HPDE6-E6E7 (cell line): ENCODE measurements around the gene STEAP4.
A peak's percentile ranks its signal among the peaks of the same experiment; 100 is the strongest.
"Not testable (repeated sequence)": the region's sequence is repeated elsewhere in the genome, so short reads cannot be mapped to it uniquely, and the experiment has no call there.

ENCODE experiments used
- DNase-seq: peaks from one replicate; pipeline ENCODE4 v3.0.0; 2011; ENCODE audit warnings: missing footprints; ENCODE audit errors: extremely low spot score

STEAP4 gene

DNA sequence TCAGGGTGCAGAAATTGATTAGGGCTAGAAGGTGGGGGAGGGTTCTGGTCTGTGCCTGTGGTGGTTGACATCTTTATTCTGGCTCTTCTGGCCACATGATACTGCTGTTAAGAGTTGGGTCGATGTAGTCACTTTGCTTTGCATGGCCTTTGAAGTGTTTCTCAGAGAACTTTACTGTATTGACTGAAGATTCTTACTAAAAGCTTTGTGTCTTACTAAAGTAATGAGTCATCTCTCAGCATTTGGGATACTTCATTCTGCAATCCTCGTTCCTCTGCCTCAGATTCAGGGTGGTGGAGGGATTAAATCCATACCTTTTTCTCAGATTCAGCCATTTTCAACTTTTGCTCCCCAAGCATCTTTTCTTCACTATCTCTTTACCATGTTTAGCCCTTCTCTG, 38.6 kb downstream of the STEAP4 start:
- no peak for DNase-seq

- DNase-seq, result no peak
These were observed 39.3 kb downstream of the STEAP4 start for GRCh38 chr7:88267421-88267820.

- DNase-seq, result not testable (repeated sequence)
These were observed 41.7 kb downstream of the STEAP4 start for GRCh38 chr7:88264987-88265386.

DNA sequence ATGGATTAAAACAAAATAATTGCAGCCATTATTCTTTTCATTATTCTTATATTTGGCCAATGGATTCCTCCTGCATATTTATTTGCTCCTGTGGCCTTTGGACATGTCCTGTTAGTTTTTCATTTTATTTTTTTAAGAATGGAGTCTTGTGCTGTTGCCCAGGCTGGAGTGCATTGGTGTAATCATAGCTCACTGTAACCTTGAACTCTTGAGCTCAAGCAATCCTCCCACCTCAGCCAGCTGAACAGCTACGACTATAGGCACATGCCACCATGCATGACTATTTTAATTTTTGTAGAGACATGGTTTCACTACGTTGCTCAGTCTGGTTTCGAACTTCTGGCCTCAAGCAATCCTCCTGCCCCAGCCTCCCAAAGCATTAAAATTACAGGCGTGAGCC, 44.1 kb downstream of the STEAP4 start:
- DNase-seq, result no peak

DNA sequence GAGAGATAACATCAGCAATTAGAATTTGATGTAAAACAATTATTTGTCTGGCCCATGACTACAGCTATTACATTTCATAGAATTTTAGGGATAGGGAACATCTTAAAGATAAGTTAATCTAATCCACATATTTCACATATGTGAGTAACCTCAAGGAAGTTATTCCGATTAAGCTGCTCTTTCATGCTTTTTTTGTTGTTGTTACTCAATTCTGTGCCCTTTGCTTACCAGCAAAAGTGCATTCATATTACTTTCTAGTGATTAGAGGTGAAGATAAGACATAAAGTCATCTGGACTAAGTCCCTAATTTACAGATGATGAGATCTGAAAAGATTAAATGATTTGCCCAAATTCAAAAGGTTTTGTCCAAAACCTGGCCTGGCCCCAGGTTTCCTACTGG, 46.0 kb downstream of the STEAP4 start:
- no peak for DNase-seq

DNA sequence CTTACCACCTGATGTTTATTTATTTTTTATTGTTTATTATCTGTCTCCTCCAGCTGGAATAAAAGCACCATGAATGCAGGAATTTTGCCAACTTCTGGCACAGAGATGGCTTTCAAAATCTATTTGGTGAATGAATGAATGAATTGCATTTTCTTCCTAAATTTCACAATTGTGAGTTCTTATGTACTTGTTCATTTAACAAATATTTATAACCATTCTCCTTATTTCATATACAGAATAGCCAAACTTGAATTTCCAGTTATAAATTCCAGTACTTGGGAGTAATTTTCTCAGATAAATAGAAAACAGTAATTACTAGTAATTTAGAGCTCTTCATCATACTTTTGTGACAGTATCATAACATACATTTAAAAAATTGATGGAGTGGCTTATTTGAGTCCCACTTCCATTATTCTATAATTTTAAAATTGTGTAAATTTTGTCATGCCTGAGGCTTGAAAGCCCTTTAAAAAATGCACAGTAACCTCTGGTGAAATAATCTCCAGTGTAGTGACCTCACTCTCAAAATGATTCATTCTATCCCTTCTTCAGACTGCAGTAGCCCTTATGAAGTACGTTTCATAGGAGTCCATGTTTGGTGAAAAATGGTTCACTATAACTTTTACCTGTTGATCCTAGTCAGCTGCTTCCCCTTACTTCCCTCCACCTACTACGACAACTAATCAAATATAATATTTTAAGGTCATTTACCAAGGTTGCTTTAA, 46.9 kb downstream of the STEAP4 start:
- no peak for DNase-seq

GRCh38 chr7:88258296-88258695, 48.4 kb downstream of the STEAP4 start:
- DNase-seq, result not testable (repeated sequence)

GRCh38 chr7:88256906-88257305, 49.8 kb downstream of the STEAP4 start:
- DNase-seq, result no peak

GRCh38 chr7:88254721-88255424, 51.8 kb downstream of the STEAP4 start:
- peak; percentile 67 for DNase-seq

DNA sequence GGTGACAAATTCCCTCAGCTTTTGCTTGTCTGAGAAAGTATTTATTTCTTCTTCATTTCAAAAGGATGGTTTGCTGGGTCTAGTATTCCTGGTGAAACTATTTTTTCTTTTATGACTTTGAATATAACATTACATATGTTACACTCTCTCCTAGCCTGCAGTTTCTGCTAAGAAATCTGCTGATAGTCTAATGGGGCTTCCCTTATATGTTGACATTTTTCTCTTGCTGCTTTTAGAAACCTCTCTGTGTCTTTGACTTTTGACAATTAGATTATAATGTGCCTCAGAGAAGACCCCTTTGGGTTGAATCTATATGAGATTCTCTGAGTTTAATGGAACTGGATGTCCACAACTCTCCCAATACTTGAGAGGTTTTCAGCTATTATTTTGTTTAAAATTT, 53.1 kb downstream of the STEAP4 start:
- no peak for DNase-seq

DNA sequence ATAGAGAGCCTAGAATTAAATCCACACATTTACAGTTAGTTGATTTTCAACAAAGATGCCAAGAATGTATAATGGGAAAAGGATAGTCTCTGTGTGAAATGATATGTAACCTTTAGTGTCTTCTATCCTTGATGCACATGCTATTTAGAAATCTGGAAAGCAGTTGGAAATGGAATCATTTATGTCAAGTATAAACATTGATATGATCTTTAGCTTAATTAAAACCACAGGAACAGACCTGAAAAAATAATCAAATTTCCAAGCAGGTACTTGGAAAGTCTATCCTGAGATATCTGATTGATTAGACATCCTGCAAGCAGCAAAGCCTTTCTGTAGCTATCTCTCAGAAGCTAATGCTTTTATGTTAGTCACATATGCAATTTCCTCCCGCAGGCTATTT, 62.4 kb downstream of the STEAP4 start:
- DNase-seq, result no peak

DNA sequence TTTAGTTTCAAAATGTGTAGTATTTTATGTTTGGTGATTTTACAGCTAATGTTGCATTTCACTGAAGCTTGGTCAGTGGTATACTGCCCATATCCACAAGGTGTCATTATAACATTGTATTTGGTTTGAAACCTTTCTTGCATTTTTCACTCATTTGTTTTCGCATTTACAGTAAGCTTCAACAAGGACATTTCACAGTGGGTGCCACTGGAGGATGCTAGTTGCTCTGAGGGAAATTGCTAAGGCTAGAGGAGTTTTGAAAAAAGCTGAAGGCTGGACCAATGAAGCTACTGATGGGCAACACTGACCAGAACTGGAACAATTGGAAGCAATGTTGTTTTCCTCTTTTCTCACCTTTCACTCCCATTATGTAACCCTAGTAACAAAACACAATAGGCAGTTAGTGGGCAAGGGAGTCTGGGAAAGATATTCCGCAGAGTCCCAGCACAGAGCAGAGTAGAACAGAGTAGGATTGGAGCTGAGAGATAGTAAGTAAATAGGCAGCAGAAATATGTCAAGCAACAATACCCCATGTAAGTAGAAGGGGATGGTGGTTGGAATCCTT, 63.3 kb downstream of the STEAP4 start:
- DNase-seq, result no peak

- DNase-seq, result no peak
These were observed 66.8 kb downstream of the STEAP4 start for GRCh38 chr7:88239852-88240251.

DNA sequence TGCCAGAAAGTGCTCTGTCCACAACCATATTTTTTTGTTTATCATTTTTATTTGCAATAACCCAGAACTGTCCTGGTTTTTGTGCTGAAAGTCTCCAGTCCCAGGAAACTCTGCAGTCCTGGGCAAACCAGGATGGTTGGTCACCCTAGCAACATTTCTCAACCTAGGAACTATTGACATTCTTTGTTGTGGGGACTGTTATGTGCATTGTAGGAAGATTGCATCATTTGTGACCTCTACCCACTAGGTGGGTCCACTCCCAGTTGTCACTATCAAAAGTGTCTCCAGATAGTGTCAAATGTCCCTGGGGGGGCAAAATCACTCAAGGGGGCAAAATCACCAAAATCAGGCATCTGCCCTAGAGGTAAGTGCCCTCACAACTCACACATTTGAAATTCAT, 72.9 kb downstream of the STEAP4 start:
- no peak for DNase-seq

DNA sequence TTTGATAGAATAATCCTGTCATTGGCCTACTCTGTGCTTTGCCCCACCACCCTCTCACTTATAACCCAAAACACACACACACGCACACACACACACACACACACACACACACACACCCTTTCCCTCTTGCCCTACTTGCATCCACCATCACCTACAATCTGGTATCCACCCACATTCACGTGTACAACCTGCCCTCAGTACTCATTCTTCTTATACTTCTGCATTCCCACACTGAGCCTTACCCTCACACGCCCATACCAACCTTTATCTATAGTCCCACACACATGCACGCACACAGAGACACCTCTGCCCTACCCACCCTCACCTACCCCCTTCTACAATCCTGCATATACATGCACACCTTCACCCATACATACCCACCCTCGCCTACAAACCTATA, 76.0 kb downstream of the STEAP4 start:
- DNase-seq, result no peak

GRCh38 chr7:88229302-88229995, 77.2 kb downstream of the STEAP4 start:
- DNase-seq, result no peak

DNA sequence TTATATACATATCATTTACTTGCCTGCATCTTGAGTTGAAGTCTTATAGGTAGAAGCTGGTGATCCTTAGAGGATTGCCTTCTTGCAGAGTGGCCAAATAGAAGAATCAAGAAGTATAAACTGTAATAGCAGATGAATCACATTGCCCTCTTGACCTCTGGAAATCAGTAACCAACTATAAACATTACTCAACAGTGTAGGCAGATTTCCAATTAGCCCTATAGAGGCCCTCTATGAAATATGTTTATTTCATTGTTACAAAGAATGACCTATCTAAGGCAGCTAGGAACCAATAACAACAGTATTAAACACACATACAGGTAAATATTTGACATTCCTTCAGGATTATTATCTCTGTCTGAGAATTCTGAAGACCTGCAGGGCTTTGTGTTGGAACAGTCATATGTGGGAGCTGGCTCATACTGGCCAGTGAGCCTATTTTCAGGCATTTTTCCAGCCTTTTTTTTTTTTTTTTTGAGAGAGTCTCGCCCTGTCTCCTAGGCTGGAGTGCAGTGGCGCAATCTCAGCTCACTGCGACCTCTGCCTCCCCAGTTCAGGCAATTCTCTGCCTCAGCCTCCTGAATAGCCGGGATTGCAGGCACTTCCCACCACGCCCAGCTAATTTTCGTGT, 79.7 kb downstream of the STEAP4 start:
- DNase-seq, result peak; percentile 73

GRCh38 chr7:88226201-88226600, 80.5 kb downstream of the STEAP4 start:
- no peak for DNase-seq

DNA sequence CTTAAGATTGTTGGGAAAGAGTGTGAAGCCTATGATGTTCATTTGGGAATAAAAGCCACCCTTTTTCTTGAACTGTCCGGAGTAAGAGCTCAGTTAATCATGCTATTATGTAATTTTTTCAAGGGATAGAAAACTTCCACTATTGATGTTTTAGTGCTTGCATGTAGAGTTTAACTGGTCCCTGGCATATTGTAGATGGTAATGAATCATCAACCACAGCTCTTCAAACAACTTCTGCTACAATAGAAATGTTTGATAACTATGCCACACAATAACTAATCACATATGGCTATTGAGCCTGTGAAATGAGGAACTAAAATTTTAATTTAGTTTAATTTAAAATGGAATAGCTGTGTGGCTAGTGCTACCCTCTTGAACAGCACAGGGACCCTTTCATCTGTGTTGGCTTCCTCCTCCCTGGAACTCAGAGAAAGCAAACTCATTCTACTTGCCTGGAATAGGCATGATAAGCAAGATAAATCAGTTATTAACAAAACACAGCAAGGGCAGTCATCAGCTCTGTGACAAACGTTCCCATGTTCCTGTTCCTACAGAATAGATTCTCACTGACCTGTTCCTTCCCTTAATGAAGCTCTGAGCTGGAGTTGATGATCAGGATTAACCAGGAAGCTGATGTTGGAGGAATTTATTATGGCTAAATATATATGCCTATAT, 82.0 kb downstream of the STEAP4 start:
- peak; percentile 40 for DNase-seq

DNA sequence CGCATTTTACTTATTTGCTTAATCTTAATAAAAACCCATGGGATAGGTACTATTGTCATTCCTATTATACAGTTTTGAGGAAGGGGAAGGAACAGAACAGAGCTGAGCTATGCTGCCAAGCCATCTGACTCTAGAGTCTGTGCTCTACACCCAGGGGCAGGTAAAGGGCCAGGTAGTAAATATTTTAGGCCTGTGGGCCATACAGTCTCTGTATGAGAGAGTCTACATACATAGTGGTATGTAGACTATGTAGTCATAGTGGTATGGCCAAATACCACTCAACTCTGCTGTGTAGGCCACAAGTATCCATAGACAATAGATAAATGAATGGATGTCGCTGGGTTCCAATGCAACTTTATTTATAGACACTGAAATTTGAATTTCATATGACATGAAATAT, 83.4 kb downstream of the STEAP4 start:
- DNase-seq, result no peak
